Measurements from ENCODE around the gene RAPGEF1. TPM values are rescaled to one million over a fixed set of nuclear protein-coding genes. Genes with fewer than 3 reads are reported as not detected.

RAPGEF1 gene
- total RNA-seq, 1 experiment from 2014 or later = 55.6 TPM

GRCh38 chr9:131673068-131673467, 66.8 kb downstream of the RAPGEF1 start:
- H2BK120ac ChIP-seq (ENCODE audit: low read depth, low read length, poor library complexity, severe bottlenecking) = no peak overlapping the region
- no peak for DNase-seq
- H3K14ac ChIP-seq (ENCODE audit: insufficient read depth, low read length) = no peak overlapping the region
- H3K9ac ChIP-seq (ENCODE audit: extremely low read depth, insufficient read length, low read length) = no peak overlapping the region
- no peaks in the 10 kb centered on the region for H3K23me2 ChIP-seq (ENCODE audit: insufficient read length, low read depth, low read length, poor library complexity, severe bottlenecking)
- H3K23ac ChIP-seq (ENCODE audit: insufficient read length, low read depth, low read length) = no peak overlapping the region
- no peak overlapping the region for H2BK12ac ChIP-seq (ENCODE audit: insufficient read length, low read depth, low read length)
- H3K79me1 ChIP-seq (ENCODE audit: insufficient read depth, low read depth, low read length, poor library complexity, severe bottlenecking) = no peaks in the 10 kb centered on the region
- H3T11ph ChIP-seq (ENCODE audit: low read length) = no peak overlapping the region
- H3K27me3 ChIP-seq (ENCODE audit: insufficient read depth, low read length) = no peaks in the 10 kb centered on the region
- WGBS (ENCODE audit: extremely low coverage, insufficient read length, low lambda C conversion rate) = no CpG with 5 or more reads among the region's 1 CpG
- Mint-ChIP-seq H3K27ac (no peak overlapping the region), H3K4me3 (no peak overlapping the region), H3K4me1 (peaks cover 83 to 89% of the 10 kb centered on the region in 2 experiments), H3K27me3 (ENCODE audit: low read depth) (no peaks in the 10 kb centered on the region), H3K36me3 (ENCODE audit: insufficient read depth in 1 of 3, low read depth in 3 of 3) (peaks cover 0 to 3% (median 0%) of the 10 kb centered on the region in 3 experiments; a peak in 1 of 7 replicates), H3K9me3 (no peaks in the 10 kb centered on the region)
- H3K9me3 ChIP-seq (ENCODE audit: control insufficient read depth, low read depth, low read length) = no peaks in the 10 kb centered on the region
- H4K8ac ChIP-seq (replicated peaks; ENCODE audit: insufficient read length, low read depth, low read length) = no peak overlapping the region
- no peak overlapping the region for H2BK5ac ChIP-seq (ENCODE audit: insufficient read length, low read length)
- H2AK5ac ChIP-seq (ENCODE audit: insufficient read length, low read length) = no peak overlapping the region
- no peak overlapping the region for H2BK20ac ChIP-seq (ENCODE audit: low read depth, low read length, poor library complexity, severe bottlenecking)
- peaks cover 9% of the 10 kb centered on the region; the same call in 1 of the 2 replicates for H3K79me2 ChIP-seq (ENCODE audit: insufficient read depth, low read length)
- H3K18ac ChIP-seq (ENCODE audit: insufficient read length, low read depth, low read length) = no peak overlapping the region
- no peak overlapping the region for H2BK15ac ChIP-seq (ENCODE audit: low read depth, low read length)
- no peak overlapping the region for H4K91ac ChIP-seq (ENCODE audit: insufficient read length, low read depth, low read length)
- H3K4me2 ChIP-seq (ENCODE audit: insufficient read depth, insufficient read length, low read length) = no peak overlapping the region
- no peak overlapping the region for H3K56ac ChIP-seq (ENCODE audit: insufficient read length, low read depth, low read length)
- no peak overlapping the region for H3K27ac ChIP-seq (ENCODE audit: insufficient read length, low read depth, low read length)
- H3K4me1 ChIP-seq (ENCODE audit: insufficient read depth, low read length) = peaks cover 15% of the 10 kb centered on the region
- H4K5ac ChIP-seq (ENCODE audit: insufficient read length, low read depth, low read length) = no peak overlapping the region
- no peak overlapping the region for H3K4ac ChIP-seq (ENCODE audit: low read depth, low read length)
- no peaks in the 10 kb centered on the region for H4K20me1 ChIP-seq (ENCODE audit: control insufficient read depth, insufficient read depth, insufficient read length)
- H2AFZ ChIP-seq (ENCODE audit: low read length) = no peak overlapping the region
- no peak for TF ChIP-seq CTCF (conservative IDR thresholded peaks at IDR 0.05)

All from H9 (cell line).